H54 (cell line): ENCODE results near the gene REV3L.
"Not testable (repeated sequence)": the region's sequence is repeated elsewhere in the genome, so short reads cannot be mapped to it uniquely, and the experiment has no call there.

Source experiments
- DNase-seq: peaks from one replicate; pipeline ENCODE4 v3.0.0; 2011; ENCODE audit warnings: low spot score, mixed read lengths; ENCODE audit not compliant: insufficient read length
- FAIRE-seq: peaks from 3 replicates; lab custom pipeline; 2011; peaks lifted over from hg19 to GRCh38; lab: Jason Lieb, UNC
- POLR2A ChIP-seq: IDR thresholded peaks from 2 replicates; pipeline ENCODE4 v1.6.1; 2011; ENCODE audit warnings: low read depth, mild to moderate bottlenecking, low read length

Gene REV3L

GRCh38 chr6:111482959-111483735 is at the start of gene REV3L:
REV3L (minus strand) TSS chr6:111483218; CDS start chr6:111482888, 330 bp downstream.
- FAIRE-seq: no peak
- peak; percentile 86 for TF ChIP-seq POLR2A
- peak; percentile 48 for DNase-seq

GRCh38 chr6:111531185-111531584 is 48.2 kb upstream of the REV3L start:
- no peak for TF ChIP-seq POLR2A
- DNase-seq: no peak

GRCh38 chr6:111530667-111531066 is 47.6 kb upstream of the REV3L start:
- no peak for DNase-seq
- no peak for FAIRE-seq
- TF ChIP-seq POLR2A: no peak

More at GRCh38 chr6:111531185-111531584, 48.2 kb upstream of the REV3L start:
- FAIRE-seq: no peak

- no peak for FAIRE-seq
- TF ChIP-seq POLR2A: no peak
- DNase-seq: no peak
These were observed 47.2 kb upstream of the REV3L start for GRCh38 chr6:111530218-111530617.

GRCh38 chr6:111527367-111527766 is 44.3 kb upstream of the REV3L start:
- DNase-seq (no peak), FAIRE-seq (no peak)

GRCh38 chr6:111524735-111525134 is 41.7 kb upstream of the REV3L start:
- FAIRE-seq (no peak), DNase-seq (no peak)
- no peak for TF ChIP-seq POLR2A

More at GRCh38 chr6:111527367-111527766, 44.3 kb upstream of the REV3L start:
- no peak for TF ChIP-seq POLR2A

- FAIRE-seq (no peak), DNase-seq (no peak)
- no peak for TF ChIP-seq POLR2A
These were observed 41.2 kb upstream of the REV3L start for GRCh38 chr6:111524252-111524651.

- FAIRE-seq: no peak
- DNase-seq: no peak
- no peak for TF ChIP-seq POLR2A
These were observed 40.6 kb upstream of the REV3L start for GRCh38 chr6:111523484-111524167.

GRCh38 chr6:111522393-111523020 is 39.5 kb upstream of the REV3L start:
- DNase-seq (no peak), FAIRE-seq (no peak)
- TF ChIP-seq POLR2A: no peak

- no peak for TF ChIP-seq POLR2A
- DNase-seq: no peak
- FAIRE-seq: no peak
These were observed 38.7 kb upstream of the REV3L start for GRCh38 chr6:111521497-111522270.

GRCh38 chr6:111520524-111520923 is 37.5 kb upstream of the REV3L start:
- no peak for DNase-seq
- no peak for TF ChIP-seq POLR2A
- no peak for FAIRE-seq

GRCh38 chr6:111517965-111518364 is 34.9 kb upstream of the REV3L start:
- no peak for FAIRE-seq
- no peak for DNase-seq
- TF ChIP-seq POLR2A: no peak

GRCh38 chr6:111515259-111515658 is 32.2 kb upstream of the REV3L start:
- FAIRE-seq: no peak

GRCh38 chr6:111514531-111514930 is 31.5 kb upstream of the REV3L start:
- not testable (repeated sequence) for FAIRE-seq, DNase-seq

More at GRCh38 chr6:111515259-111515658, 32.2 kb upstream of the REV3L start:
- no peak for TF ChIP-seq POLR2A
- no peak for DNase-seq

- FAIRE-seq, DNase-seq: not testable (repeated sequence)
These were observed 24.2 kb upstream of the REV3L start for GRCh38 chr6:111507219-111507618.

GRCh38 chr6:111505498-111505897 is 22.5 kb upstream of the REV3L start:
- FAIRE-seq, DNase-seq: not testable (repeated sequence)
